ENCODE data around the gene HELZ.

GRCh38 chr17:67098006-67098405, 147.0 kb downstream of the HELZ start:
- TF ChIP-seq CTCF (IDR thresholded peaks at IDR 0.05; ENCODE audit: poor library complexity) (no peak), EZH2 (IDR thresholded peaks at IDR 0.05; ENCODE audit: borderline replicate concordance) (no peak)
